Medulla oblongata (tissue), 1 donor: ENCODE results near the gene SPOP.
A peak's percentile ranks its signal among the peaks of the same experiment; 100 is the strongest.
"Not testable (repeated sequence)": the region's sequence is repeated elsewhere in the genome, so short reads cannot be mapped to it uniquely, and the experiment has no call there.

ENCODE experiments used
- DNase-seq: peaks from one replicate; pipeline ENCODE4 v3.0.0-alpha.2; 2015; ENCODE audit errors: extremely low spot score

The SPOP gene

GRCh38 chr17:49677933-49678847, at the start of gene SPOP:
Gene SPOP, minus strand, starts transcription at chr17:49678097. Its CDS starts 55,287 bp downstream, at chr17:49622810.
- peak; percentile 100 for DNase-seq

- no peak for DNase-seq
Observed at GRCh38 chr17:49727380-49727779, 49.5 kb upstream of the SPOP start.

GRCh38 chr17:49725452-49726130, 47.7 kb upstream of the SPOP start:
- DNase-seq, result no peak

- DNase-seq, result not testable (repeated sequence)
Observed at GRCh38 chr17:49724552-49724951, 46.7 kb upstream of the SPOP start.

GRCh38 chr17:49723423-49723822, 45.5 kb upstream of the SPOP start:
- DNase-seq, result no peak

GRCh38 chr17:49722066-49722465, 44.2 kb upstream of the SPOP start:
- no peak for DNase-seq

GRCh38 chr17:49717371-49717861, 39.5 kb upstream of the SPOP start:
- DNase-seq, result no peak

- DNase-seq, result no peak
Observed at GRCh38 chr17:49716668-49717364, 38.9 kb upstream of the SPOP start.

GRCh38 chr17:49715717-49716279, 37.9 kb upstream of the SPOP start:
- DNase-seq, result no peak

- no peak for DNase-seq
Observed at GRCh38 chr17:49715216-49715615, 37.3 kb upstream of the SPOP start.

GRCh38 chr17:49708515-49709183, 30.8 kb upstream of the SPOP start:
- DNase-seq, result no peak

GRCh38 chr17:49707608-49708514, 30.0 kb upstream of the SPOP start, which contains the start of gene SLC35B1:
Gene SLC35B1, minus strand, starts transcription at chr17:49707964. Its CDS starts 131 bp downstream, at chr17:49707833.
- peak; percentile 99 for DNase-seq

- DNase-seq, result no peak
Observed at GRCh38 chr17:49707246-49707607, 29.3 kb upstream of the SPOP start.

GRCh38 chr17:49705254-49705653, 27.4 kb upstream of the SPOP start:
- no peak for DNase-seq

GRCh38 chr17:49703557-49704277, 25.8 kb upstream of the SPOP start:
- DNase-seq, result peak; percentile 77

GRCh38 chr17:49700960-49701359, 23.1 kb upstream of the SPOP start:
- no peak for DNase-seq

- DNase-seq, result peak; percentile 54
Observed at GRCh38 chr17:49699966-49700575, 22.2 kb upstream of the SPOP start.

- no peak for DNase-seq
Observed at GRCh38 chr17:49698005-49698404, 20.1 kb upstream of the SPOP start.

GRCh38 chr17:49696233-49696761, 18.4 kb upstream of the SPOP start:
- DNase-seq, result peak; percentile 45
